ENCODE results near the gene XKRX.

The XKRX gene

GRCh38 chrX:100883654-100884053 is 45.1 kb downstream of the XKRX start:
- DNase-seq: no peak

GRCh38 chrX:100880368-100880767 is 48.3 kb downstream of the XKRX start:
- DNase-seq: no peak

GRCh38 chrX:100874325-100874724 is 54.4 kb downstream of the XKRX start, which contains the start of gene NOX1:
Gene NOX1, minus strand, starts transcription at chrX:100874359. Its CDS starts 220 bp downstream, at chrX:100874139.
- no peak for DNase-seq

GRCh38 chrX:100871594-100872560 is 56.8 kb downstream of the XKRX start:
- DNase-seq: peak; percentile 3

- no peak for DNase-seq
Measured at GRCh38 chrX:100870527-100870926, 58.2 kb downstream of the XKRX start.

- no peak for DNase-seq
Measured at GRCh38 chrX:100868273-100868672, 60.4 kb downstream of the XKRX start.

GRCh38 chrX:100864657-100865391 is 63.9 kb downstream of the XKRX start:
- DNase-seq: no peak

Data from NCI-H82 (cell line).